GM20000 (cell line): ENCODE data around the gene TP53I11.

ENCODE experiments used
- DNase-seq: peaks from one replicate; pipeline ENCODE4 v3.0.0; 2012; ENCODE audit warnings: low spot score
- CTCF ChIP-seq: IDR thresholded peaks from 2 replicates; pipeline ENCODE4 v1.5.1; 2012; ENCODE audit warnings: mild to moderate bottlenecking, control low read depth; ENCODE audit errors: extremely low read depth, missing control alignments

TP53I11 gene

DNA sequence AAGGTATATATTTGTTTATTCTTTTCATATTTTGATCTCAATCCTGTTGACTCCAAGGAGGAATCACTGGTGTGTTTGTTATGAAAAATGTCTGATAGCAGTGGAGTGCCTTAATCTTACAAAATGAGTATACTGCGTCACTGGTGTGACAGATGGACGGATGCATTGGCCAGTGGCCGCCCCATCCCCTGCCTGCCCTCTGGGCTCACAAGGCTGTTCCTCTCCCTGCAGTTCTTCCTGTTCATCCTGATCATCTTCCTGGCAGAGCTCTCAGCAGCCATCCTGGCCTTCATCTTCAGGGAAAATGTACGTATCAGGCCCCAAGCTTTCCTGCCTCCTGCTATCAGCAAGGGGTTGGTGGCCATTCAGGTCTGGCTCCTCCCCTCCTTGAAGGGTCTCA, 32.9 kb downstream of the TP53I11 start:
- TF ChIP-seq CTCF = no peak

GRCh38 chr11:44916801-44917385, 33.8 kb downstream of the TP53I11 start:
- TF ChIP-seq CTCF = no peak
- DNase-seq = no peak

More for the DNA sequence above, 32.9 kb downstream of the TP53I11 start:
- no peak for DNase-seq

DNA sequence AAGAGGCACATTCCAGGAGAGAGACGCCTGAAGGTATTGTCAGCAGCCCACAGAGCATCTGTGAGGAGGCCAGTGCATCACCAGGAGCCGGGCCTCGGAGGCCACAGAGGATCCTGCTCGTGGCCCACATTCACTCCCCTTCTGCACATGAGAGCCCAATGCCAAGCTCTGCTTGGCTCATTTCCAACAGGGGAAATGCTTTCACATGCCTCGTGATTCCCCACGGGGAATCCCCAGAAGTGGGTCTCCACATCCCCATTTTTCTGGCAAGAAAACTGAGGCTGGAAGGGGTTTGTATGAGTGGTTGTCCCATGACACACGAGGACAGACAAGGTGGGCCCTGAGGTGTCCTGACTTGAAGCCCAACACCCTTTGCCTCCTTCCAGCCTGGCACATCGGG, 34.4 kb downstream of the TP53I11 start:
- no peak for TF ChIP-seq CTCF
- no peak for DNase-seq

GRCh38 chr11:44915621-44916020, 35.1 kb downstream of the TP53I11 start:
- no peak for DNase-seq
- no peak for TF ChIP-seq CTCF

DNA sequence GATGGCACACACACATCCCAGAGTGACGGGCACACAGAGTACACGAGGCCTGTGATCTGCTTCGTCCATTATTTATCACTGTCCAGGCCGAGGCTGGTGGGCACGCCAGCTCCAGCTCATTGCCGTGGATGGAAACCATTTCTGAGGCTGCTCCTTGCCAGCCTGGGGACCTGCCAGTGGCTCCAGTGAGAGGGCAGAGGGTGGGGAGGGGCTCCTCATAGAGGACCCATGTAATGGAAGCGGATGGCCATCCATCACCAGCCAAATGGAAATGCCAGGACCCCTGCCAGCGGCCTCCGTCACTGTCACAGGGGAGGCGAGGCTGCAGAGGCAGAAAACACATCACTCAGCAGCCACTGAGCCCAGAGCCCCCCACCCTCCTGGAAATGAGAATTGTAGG, 35.7 kb downstream of the TP53I11 start:
- TF ChIP-seq CTCF = no peak
- no peak for DNase-seq

DNA sequence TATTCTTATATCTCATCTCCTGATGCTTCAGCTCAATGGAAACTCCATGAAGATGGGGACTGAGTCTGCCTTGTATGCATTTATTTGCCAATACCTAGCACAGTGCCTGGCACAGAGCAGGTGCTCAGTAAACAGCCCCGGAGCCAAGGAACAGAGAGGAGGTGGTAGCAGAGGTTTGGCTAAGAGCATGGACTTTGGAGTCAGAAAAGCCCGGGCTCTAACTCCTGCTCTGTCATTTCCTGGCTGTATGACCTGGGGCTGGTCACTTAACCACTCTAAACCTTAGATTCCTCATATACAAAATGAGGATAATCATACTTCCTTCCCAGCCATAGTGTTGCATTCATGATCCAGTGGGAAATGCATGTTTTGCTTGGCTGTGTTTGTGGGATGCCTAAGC, 36.6 kb downstream of the TP53I11 start:
- DNase-seq = no peak
- no peak for TF ChIP-seq CTCF

GRCh38 chr11:44913502-44913901, 37.2 kb downstream of the TP53I11 start:
- DNase-seq = no peak
- no peak for TF ChIP-seq CTCF
